ENCODE measurements around the gene SH3RF3. TPM values are rescaled to one million over a fixed set of nuclear protein-coding genes. Genes with fewer than 3 reads are reported as not detected.

The SH3RF3 gene
- total RNA-seq, 1 experiment from 2014 or later = not detected

GRCh38 chr2:109452318-109453305, 323.6 kb downstream of the SH3RF3 start (continued):
- TF ChIP-seq, protein P1, sequence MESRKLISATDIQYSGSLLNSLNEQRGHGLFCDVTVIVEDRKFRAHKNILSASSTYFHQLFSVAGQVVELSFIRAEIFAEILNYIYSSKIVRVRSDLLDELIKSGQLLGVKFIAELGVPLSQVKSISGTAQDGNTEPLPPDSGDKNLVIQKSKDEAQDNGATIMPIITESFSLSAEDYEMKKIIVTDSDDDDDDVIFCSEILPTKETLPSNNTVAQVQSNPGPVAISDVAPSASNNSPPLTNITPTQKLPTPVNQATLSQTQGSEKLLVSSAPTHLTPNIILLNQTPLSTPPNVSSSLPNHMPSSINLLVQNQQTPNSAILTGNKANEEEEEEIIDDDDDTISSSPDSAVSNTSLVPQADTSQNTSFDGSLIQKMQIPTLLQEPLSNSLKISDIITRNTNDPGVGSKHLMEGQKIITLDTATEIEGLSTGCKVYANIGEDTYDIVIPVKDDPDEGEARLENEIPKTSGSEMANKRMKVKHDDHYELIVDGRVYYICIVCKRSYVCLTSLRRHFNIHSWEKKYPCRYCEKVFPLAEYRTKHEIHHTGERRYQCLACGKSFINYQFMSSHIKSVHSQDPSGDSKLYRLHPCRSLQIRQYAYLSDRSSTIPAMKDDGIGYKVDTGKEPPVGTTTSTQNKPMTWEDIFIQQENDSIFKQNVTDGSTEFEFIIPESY (IDR thresholded peaks at IDR 0.05; ENCODE audit: extremely low read depth, insufficient replicate concordance, low read length) = no peak
- no peak for TF ChIP-seq ZFX (IDR thresholded peaks at IDR 0.05)

DNA sequence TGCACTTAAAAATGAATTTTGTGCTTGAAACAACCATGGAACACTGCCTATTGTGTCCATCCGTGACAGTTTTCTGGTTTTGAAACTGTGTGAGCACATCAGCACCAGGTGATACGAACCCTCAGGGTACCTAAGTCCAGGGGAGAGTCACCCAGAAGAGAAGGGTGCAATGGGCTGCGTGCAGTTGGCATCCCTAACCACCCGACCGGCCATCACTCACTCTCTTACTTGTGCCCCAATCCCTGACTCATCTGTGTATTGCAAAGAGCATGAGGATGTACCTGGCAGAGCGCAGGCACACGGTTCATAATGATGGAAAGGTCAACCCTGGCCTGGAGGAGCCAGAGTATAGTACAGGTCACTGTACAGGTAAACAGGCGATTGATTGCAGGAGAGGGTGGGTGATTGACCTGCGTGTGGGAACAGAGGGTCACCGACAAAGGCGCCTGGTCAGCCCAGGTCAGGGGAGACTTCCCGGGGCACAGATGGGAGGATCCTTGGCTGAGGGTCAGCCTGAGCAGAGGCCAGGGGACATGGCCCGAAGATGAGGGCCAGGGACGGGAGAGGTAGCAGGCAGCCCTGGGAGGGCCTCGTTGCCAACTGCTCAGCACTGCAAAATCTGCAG, 324.5 kb downstream of the SH3RF3 start:
- H3K27ac ChIP-seq (ENCODE audit: low read depth, low read length) = no peak overlapping the region
- H3K79me2 ChIP-seq (ENCODE audit: insufficient read depth, low read length) = no peaks in the 10 kb centered on the region
- no peaks in the 10 kb centered on the region for H3K9me3 ChIP-seq (ENCODE audit: control insufficient read depth in 1 of 2, insufficient read depth in 1 of 2, low read depth in 1 of 2, low read length in 2 of 2)
- CTCF ChIA-PET = no interaction called here
- peaks cover 12% of the 10 kb centered on the region; the same call in 1 of the 2 replicates for H3K27me3 ChIP-seq (ENCODE audit: insufficient read depth, low read length)
- POLR2A ChIA-PET = no interaction called here
- RAD21 ChIA-PET (ENCODE audit: low non-redundant PET in 1 of 2, low total read pairs in 2 of 2, uncharacterized antibody in 2 of 2, unreplicated experiment in 2 of 2) = no interaction called here
- no peak for ATAC-seq
- H4K20me1 ChIP-seq (ENCODE audit: insufficient read depth) = no peaks in the 10 kb centered on the region
- no peaks in the 10 kb centered on the region for H3K9me2 ChIP-seq (ENCODE audit: insufficient read depth)
- no peak for DNase-seq (ENCODE audit: low read depth, low spot score)
- H3K4me1 ChIP-seq (ENCODE audit: control insufficient read depth in 1 of 2, insufficient read depth in 2 of 2, low read length in 2 of 2) = peaks cover 4 to 11% of the 10 kb centered on the region in 2 experiments; a peak in 3 of 4 replicates
- no TSS peak for BruUV-seq (replicated peaks)
- H3K36me3 ChIP-seq (ENCODE audit: control insufficient read depth in 1 of 2, insufficient read depth in 2 of 2, low read length in 2 of 2) = no peaks in the 10 kb centered on the region
- no peak overlapping the region for H3K4me3 ChIP-seq (replicated peaks in 1 of 2; ENCODE audit: low read depth in 1 of 2, low read length in 2 of 2)
- H2AFZ ChIP-seq (ENCODE audit: low read depth, low read length, poor library complexity, severe bottlenecking) = no peak overlapping the region
- H3K4me2 ChIP-seq (ENCODE audit: low read length) = no peak overlapping the region
- no peak overlapping the region for H3K9ac ChIP-seq (ENCODE audit: low read length)
- intact Hi-C loops (cut with micrococcal nuclease) = no loop called here
- TF ChIP-seq ZFX (IDR thresholded peaks at IDR 0.05) = no peak
- TF ChIP-seq, protein P2, sequence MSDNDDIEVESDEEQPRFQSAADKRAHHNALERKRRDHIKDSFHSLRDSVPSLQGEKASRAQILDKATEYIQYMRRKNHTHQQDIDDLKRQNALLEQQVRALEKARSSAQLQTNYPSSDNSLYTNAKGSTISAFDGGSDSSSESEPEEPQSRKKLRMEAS (IDR thresholded peaks at IDR 0.05) = no peak
- TF ChIP-seq YY1 (IDR thresholded peaks at IDR 0.05; ENCODE audit: extremely low read depth, insufficient replicate concordance, low read depth, low read length) = no peak
- no peak for TF ChIP-seq JUND (IDR thresholded peaks at IDR 0.05)
- TF ChIP-seq ELF1 (IDR thresholded peaks at IDR 0.05; ENCODE audit: borderline replicate concordance, low read depth) = no peak
- no peak for TF ChIP-seq SIN3A (IDR thresholded peaks at IDR 0.05; ENCODE audit: low read depth)
- TF ChIP-seq, protein P3, sequence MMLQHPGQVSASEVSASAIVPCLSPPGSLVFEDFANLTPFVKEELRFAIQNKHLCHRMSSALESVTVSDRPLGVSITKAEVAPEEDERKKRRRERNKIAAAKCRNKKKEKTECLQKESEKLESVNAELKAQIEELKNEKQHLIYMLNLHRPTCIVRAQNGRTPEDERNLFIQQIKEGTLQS (IDR thresholded peaks at IDR 0.05) = no peak
- TF ChIP-seq, protein P1 (IDR thresholded peaks at IDR 0.05; ENCODE audit: extremely low read depth, insufficient replicate concordance, low read length) = no peak
- TF ChIP-seq FOSL1 (IDR thresholded peaks at IDR 0.05; ENCODE audit: low read depth) = no peak
- no peak for TF ChIP-seq RAD21 (IDR thresholded peaks at IDR 0.05; ENCODE audit: low read depth)
- TF ChIP-seq TCF7L2 (IDR thresholded peaks at IDR 0.05; ENCODE audit: borderline replicate concordance, extremely low read depth, insufficient read depth, insufficient read length) = no peak
- no peak for TF ChIP-seq EZH2phosphoT487 (IDR thresholded peaks at IDR 0.05; ENCODE audit: borderline replicate concordance)
- no peak for TF ChIP-seq ZNF274 (IDR thresholded peaks at IDR 0.05; ENCODE audit: low read depth, low read length)
- TF ChIP-seq SP1 (IDR thresholded peaks at IDR 0.05; ENCODE audit: low read depth) = no peak

All from HCT116 (cell line).